KG1 (cell line): ENCODE results near the gene MMP19.
"Not testable (repeated sequence)": the region's sequence is repeated elsewhere in the genome, so short reads cannot be mapped to it uniquely, and the experiment has no call there.

Experiments used
- DNase-seq: peaks from one replicate; lab custom pipeline; 2025; lab: John Stamatoyannopoulos, UW

The MMP19 gene

GRCh38 chr12:55842681-55843429 is at the start of gene MMP19:
TSS of gene MMP19 (minus strand) at chr12:55842936. CDS start at chr12:55842830, 106 bp downstream.
- no peak for DNase-seq

- DNase-seq: no peak
Observed at GRCh38 chr12:55891310-55891709, 48.6 kb upstream of the MMP19 start.

GRCh38 chr12:55885113-55885512 is 42.4 kb upstream of the MMP19 start:
- DNase-seq: no peak

GRCh38 chr12:55877824-55878223 is 35.1 kb upstream of the MMP19 start:
- DNase-seq: no peak

GRCh38 chr12:55875704-55876467 is 33.1 kb upstream of the MMP19 start:
- DNase-seq: no peak

GRCh38 chr12:55874443-55874842 is 31.7 kb upstream of the MMP19 start:
- DNase-seq: no peak

- not testable (repeated sequence) for DNase-seq
Observed at GRCh38 chr12:55866454-55867004, 23.8 kb upstream of the MMP19 start.

- no peak for DNase-seq
Observed at GRCh38 chr12:55865327-55865726, 22.6 kb upstream of the MMP19 start.

GRCh38 chr12:55862931-55863330 is 20.2 kb upstream of the MMP19 start:
- not testable (repeated sequence) for DNase-seq

GRCh38 chr12:55862286-55862685 is 19.6 kb upstream of the MMP19 start:
- DNase-seq: no peak

GRCh38 chr12:55861871-55862270 is 19.1 kb upstream of the MMP19 start:
- no peak for DNase-seq

GRCh38 chr12:55861396-55861795 is 18.7 kb upstream of the MMP19 start:
- DNase-seq: no peak

GRCh38 chr12:55852740-55853139 is 10.0 kb upstream of the MMP19 start:
- no peak for DNase-seq

GRCh38 chr12:55850893-55851292 is 8.2 kb upstream of the MMP19 start:
- no peak for DNase-seq

- no peak for DNase-seq
Observed at GRCh38 chr12:55850401-55850800, 7.7 kb upstream of the MMP19 start.

GRCh38 chr12:55849616-55850343 is 7.0 kb upstream of the MMP19 start:
- DNase-seq: no peak

GRCh38 chr12:55847603-55848291 is 5.0 kb upstream of the MMP19 start:
- no peak for DNase-seq

- DNase-seq: no peak
Observed at GRCh38 chr12:55847033-55847432, 4.3 kb upstream of the MMP19 start.

GRCh38 chr12:55845785-55846496 is 3.2 kb upstream of the MMP19 start:
- no peak for DNase-seq

- DNase-seq: no peak
Observed at GRCh38 chr12:55845361-55845760, 2.6 kb upstream of the MMP19 start.

GRCh38 chr12:55844961-55845360 is 2.2 kb upstream of the MMP19 start:
- DNase-seq: no peak
